ENCODE results near the gene KRR1. TPM values are rescaled to one million over a fixed set of nuclear protein-coding genes. Genes with fewer than 3 reads are reported as not detected.
"Not testable (repeated sequence)": the region's sequence is repeated elsewhere in the genome, so short reads cannot be mapped to it uniquely, and the experiment has no call there.

The KRR1 gene
- total RNA-seq, 1 experiment from 2014 or later = 63.8 TPM

- not testable (repeated sequence) for H3K4me1 ChIP-seq (ENCODE audit: low read length); H3K79me2 ChIP-seq (ENCODE audit: low read length); H3K27ac ChIP-seq (ENCODE audit: low read length); H3K9me2 ChIP-seq (replicated peaks; ENCODE audit: insufficient read depth, low read length); H3K4me3 ChIP-seq (ENCODE audit: low read length); H3K9me3 ChIP-seq (ENCODE audit: low read length); H3K4me2 ChIP-seq (ENCODE audit: low read depth, low read length, poor library complexity, severe bottlenecking); H3K9ac ChIP-seq (ENCODE audit: low read length); H3K27me3 ChIP-seq (ENCODE audit: low read length); H4K20me1 ChIP-seq (ENCODE audit: insufficient read depth, low read depth, low read length); H3K36me3 ChIP-seq (ENCODE audit: insufficient read depth, low read length); H2AFZ ChIP-seq (ENCODE audit: low read length); DNase-seq
These were observed 66.3 kb downstream of the KRR1 start for GRCh38 chr12:75445137-75445507.

GRCh38 chr12:75444429-75445136, 66.8 kb downstream of the KRR1 start:
- no peaks in the 10 kb centered on the region for H3K9me2 ChIP-seq (replicated peaks; ENCODE audit: insufficient read depth, low read length)
- H2AFZ ChIP-seq (ENCODE audit: low read length) = no peak overlapping the region
- H3K4me3 ChIP-seq (ENCODE audit: low read length) = no peak overlapping the region
- H3K9ac ChIP-seq (ENCODE audit: low read length) = no peak overlapping the region
- no peak for DNase-seq
- H3K79me2 ChIP-seq (ENCODE audit: low read length) = no peaks in the 10 kb centered on the region
- no peaks in the 10 kb centered on the region for H3K36me3 ChIP-seq (ENCODE audit: insufficient read depth, low read length)
- no peaks in the 10 kb centered on the region for H3K4me1 ChIP-seq (ENCODE audit: low read length)
- no peaks in the 10 kb centered on the region for H3K9me3 ChIP-seq (ENCODE audit: low read length)
- H3K4me2 ChIP-seq (ENCODE audit: low read depth, low read length, poor library complexity, severe bottlenecking) = no peak overlapping the region
- H4K20me1 ChIP-seq (ENCODE audit: insufficient read depth, low read depth, low read length) = no peaks in the 10 kb centered on the region
- no peaks in the 10 kb centered on the region for H3K27me3 ChIP-seq (ENCODE audit: low read length)
- H3K27ac ChIP-seq (ENCODE audit: low read length) = no peak overlapping the region

- H4K20me1 ChIP-seq (ENCODE audit: insufficient read depth, low read depth, low read length) = no peaks in the 10 kb centered on the region
- no peak overlapping the region for H3K9ac ChIP-seq (ENCODE audit: low read length)
- H2AFZ ChIP-seq (ENCODE audit: low read length) = no peak overlapping the region
- no peak overlapping the region for H3K4me3 ChIP-seq (ENCODE audit: low read length)
- H3K27me3 ChIP-seq (ENCODE audit: low read length) = no peaks in the 10 kb centered on the region
- no peaks in the 10 kb centered on the region for H3K9me3 ChIP-seq (ENCODE audit: low read length)
- no peak for DNase-seq
- no peak overlapping the region for H3K4me2 ChIP-seq (ENCODE audit: low read depth, low read length, poor library complexity, severe bottlenecking)
- no peaks in the 10 kb centered on the region for H3K79me2 ChIP-seq (ENCODE audit: low read length)
- H3K36me3 ChIP-seq (ENCODE audit: insufficient read depth, low read length) = no peaks in the 10 kb centered on the region
- H3K9me2 ChIP-seq (replicated peaks; ENCODE audit: insufficient read depth, low read length) = no peaks in the 10 kb centered on the region
- H3K4me1 ChIP-seq (ENCODE audit: low read length) = no peaks in the 10 kb centered on the region
- no peak overlapping the region for H3K27ac ChIP-seq (ENCODE audit: low read length)
These were observed 67.7 kb downstream of the KRR1 start for GRCh38 chr12:75443709-75444108.

- DNase-seq; H3K4me2 ChIP-seq (ENCODE audit: low read depth, low read length, poor library complexity, severe bottlenecking); H3K79me2 ChIP-seq (ENCODE audit: low read length); H3K36me3 ChIP-seq (ENCODE audit: insufficient read depth, low read length); H3K9ac ChIP-seq (ENCODE audit: low read length); H3K4me3 ChIP-seq (ENCODE audit: low read length); H3K9me2 ChIP-seq (replicated peaks; ENCODE audit: insufficient read depth, low read length); H4K20me1 ChIP-seq (ENCODE audit: insufficient read depth, low read depth, low read length); H3K27ac ChIP-seq (ENCODE audit: low read length); H3K9me3 ChIP-seq (ENCODE audit: low read length); H3K27me3 ChIP-seq (ENCODE audit: low read length); H2AFZ ChIP-seq (ENCODE audit: low read length); H3K4me1 ChIP-seq (ENCODE audit: low read length): not testable (repeated sequence)
These were observed 69.0 kb downstream of the KRR1 start for GRCh38 chr12:75442454-75442853.

- not testable (repeated sequence) for H3K9me3 ChIP-seq (ENCODE audit: low read length); DNase-seq; H3K9me2 ChIP-seq (replicated peaks; ENCODE audit: insufficient read depth, low read length); H3K4me3 ChIP-seq (ENCODE audit: low read length); H3K36me3 ChIP-seq (ENCODE audit: insufficient read depth, low read length); H2AFZ ChIP-seq (ENCODE audit: low read length); H3K9ac ChIP-seq (ENCODE audit: low read length); H3K27ac ChIP-seq (ENCODE audit: low read length); H3K4me1 ChIP-seq (ENCODE audit: low read length); H4K20me1 ChIP-seq (ENCODE audit: insufficient read depth, low read depth, low read length); H3K79me2 ChIP-seq (ENCODE audit: low read length); H3K27me3 ChIP-seq (ENCODE audit: low read length); H3K4me2 ChIP-seq (ENCODE audit: low read depth, low read length, poor library complexity, severe bottlenecking)
These were observed 69.5 kb downstream of the KRR1 start for GRCh38 chr12:75441687-75442449.

Other genes with a start within 250 kb of the KRR1 start
- 34.0 and 50.2 TPM in 2 replicates for gene CAPS2, start 181.3 kb downstream of the KRR1 start, total RNA-seq (2014; rRNA removed; shearing (Covaris generic); ENCODE audit: low replicate concordance)
- gene GLIPR1L1, start 176.9 kb downstream of the KRR1 start, total RNA-seq (2014; rRNA removed; shearing (Covaris generic); ENCODE audit: low replicate concordance) = not detected in 2 replicates
- gene GLIPR1L2, start 120.5 kb downstream of the KRR1 start, total RNA-seq (2014; rRNA removed; shearing (Covaris generic); ENCODE audit: low replicate concordance) = 0.07 TPM in 1 of 2 replicates, not detected in the other
- gene GLIPR1, start 30.9 kb downstream of the KRR1 start, total RNA-seq (2014; rRNA removed; shearing (Covaris generic); ENCODE audit: low replicate concordance) = 55.0 and 149 TPM in 2 replicates